Omental fat pad (tissue), 4 donors: Measurements from ENCODE around the gene TMEM88. TPM values are rescaled to one million over a fixed set of nuclear protein-coding genes. Genes with fewer than 3 reads are reported as not detected.
A peak's percentile ranks its signal among the peaks of the same experiment; 100 is the strongest.

Experiments used
- ATAC-seq: fragments of 150-250 bp; one replicate; pipeline ENCODE4 v1.9.1; 2016; ENCODE audit warnings: mild to moderate bottlenecking, moderate library complexity; ENCODE audit not compliant: low FRiP score
- DNase-seq: peaks from one replicate; pipeline ENCODE4 v3.0.0-alpha.2; 2019; ENCODE audit warnings: low spot score
- CTCF ChIP-seq, 3 donors: fragments of 450-650 bp; IDR thresholded peaks; one replicate each; pipeline ENCODE4 v1.5.1; 2016 to 2017; ENCODE audit warnings: antibody characterized with exemption in 3 of 3, mild to moderate bottlenecking in 3 of 3, moderate library complexity in 2 of 3
- total RNA-seq, 4 donors: library from RNA; depleted of rRNA; stranded (reverse); fragments of >200 nt; gene quantifications; one replicate each; pipeline ENCODE4 v1.1.0, GENCODE V29; 2016

Gene TMEM88
- total RNA-seq, 4 donors from 2014 or later, result 20.2 to 99.9 (median 24.6) TPM

GRCh38 chr17:7833011-7833794, 21.7 kb upstream of the TMEM88 start:
- TF ChIP-seq CTCF (IDR thresholded peaks at IDR 0.05), result no peak
- DNase-seq, result no peak
- no peak for ATAC-seq

GRCh38 chr17:7833795-7834541, 20.9 kb upstream of the TMEM88 start, which contains the start of gene KDM6B:
TSS of gene KDM6B (plus strand) at chr17:7834217. CDS start at chr17:7845555, 11,338 bp downstream.
- no peak for TF ChIP-seq CTCF (IDR thresholded peaks at IDR 0.05)
- DNase-seq, result peak; percentile 83
- ATAC-seq, result peak; percentile 71

- DNase-seq, result no peak
- no peak for TF ChIP-seq CTCF (IDR thresholded peaks at IDR 0.05)
- peak; percentile 31 for ATAC-seq
Observed at GRCh38 chr17:7834542-7834956, 20.3 kb upstream of the TMEM88 start.

GRCh38 chr17:7834957-7835813, 19.7 kb upstream of the TMEM88 start:
- TF ChIP-seq CTCF (IDR thresholded peaks at IDR 0.05), result peak in 1 of 3 donors; percentile 12
- peak; percentile 82 for DNase-seq
- ATAC-seq, result peak; percentile 40

GRCh38 chr17:7835814-7836595, 18.9 kb upstream of the TMEM88 start:
- no peak for TF ChIP-seq CTCF (IDR thresholded peaks at IDR 0.05)
- no peak for DNase-seq
- peak; percentile 5 for ATAC-seq
